NAMALWA (cell line): ENCODE results near the gene ZNF521.

Experiments
- DNase-seq: peaks from one replicate; pipeline ENCODE4 v3.0.0-alpha.2; 2015; ENCODE audit warnings: low spot score

Gene ZNF521

DNA sequence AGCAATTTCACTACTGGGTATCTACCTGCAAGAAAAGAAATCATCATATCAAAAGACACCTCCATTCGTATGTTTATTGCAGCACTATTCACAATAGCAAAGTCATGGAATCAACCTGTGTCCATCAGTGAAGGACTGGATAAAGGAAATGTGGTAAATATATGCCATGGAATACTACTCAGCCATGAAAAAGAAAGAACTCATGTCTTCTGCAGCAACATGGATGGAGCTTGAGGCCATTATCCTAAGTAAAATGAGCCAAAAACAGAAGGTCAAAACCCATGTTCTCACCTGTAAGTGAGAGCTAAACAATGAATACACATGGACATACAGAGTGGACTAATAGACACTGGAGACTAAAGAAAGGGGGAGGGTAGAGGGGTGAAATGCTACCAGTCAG is 322.2 kb downstream of the ZNF521 start:
- no peak for DNase-seq

DNA sequence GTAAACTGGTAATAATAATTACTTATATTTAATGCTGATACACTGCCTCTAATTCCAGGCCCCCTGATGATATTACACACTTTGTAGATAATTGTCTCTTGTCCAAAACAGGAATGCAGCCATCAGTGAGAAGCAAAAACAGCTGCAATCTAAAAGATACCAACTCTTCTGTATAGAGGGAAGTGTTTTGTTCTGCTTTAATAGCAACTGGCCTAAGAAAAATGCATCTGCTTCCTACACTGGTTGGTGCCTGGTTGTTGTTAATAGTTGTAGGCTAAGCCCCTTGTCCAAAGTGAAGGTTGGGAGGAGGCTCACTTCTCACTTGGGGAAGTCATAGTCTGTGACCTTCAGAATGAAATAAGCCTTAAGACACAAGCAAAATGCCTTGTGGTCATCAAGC is 332.0 kb downstream of the ZNF521 start:
- DNase-seq = no peak

GRCh38 chr18:25019086-25019860 is 332.7 kb downstream of the ZNF521 start:
- DNase-seq = no peak

- no peak for DNase-seq
Observed at GRCh38 chr18:25016666-25017065, 335.3 kb downstream of the ZNF521 start.

DNA sequence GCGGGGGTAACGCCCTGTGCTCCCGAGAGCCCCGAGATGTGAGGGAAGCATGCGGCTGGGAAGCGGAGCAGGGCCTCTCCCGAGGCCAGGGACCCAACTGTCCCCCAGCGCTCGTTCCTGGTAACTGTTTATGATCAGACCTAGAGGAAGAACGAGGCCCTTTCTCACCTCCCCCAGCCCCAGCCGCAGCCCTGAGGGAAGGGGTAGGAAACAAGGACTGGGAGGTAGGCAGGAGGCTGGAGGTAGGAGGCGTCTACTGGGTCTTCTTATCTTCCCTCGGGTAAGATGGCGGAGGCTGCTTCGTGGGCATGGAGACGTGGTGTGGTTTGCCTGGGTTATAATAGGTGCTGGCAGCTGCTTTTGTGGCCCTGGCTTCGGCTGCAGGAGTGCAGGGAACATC is 335.8 kb downstream of the ZNF521 start:
- no peak for DNase-seq
